Endothelial cell of umbilical vein (primary cell): ENCODE results near the gene TNS1.

Experiments
- EZH2 ChIP-seq: IDR thresholded peaks from 2 replicates; pipeline ENCODE4 v1.6.1; 2012; ENCODE audit warnings: borderline replicate concordance, low read depth, mild to moderate bottlenecking, moderate library complexity, low read length, inconsistent platforms; ENCODE audit not compliant: severe bottlenecking
- GATA2 ChIP-seq: IDR thresholded peaks from 2 replicates; pipeline ENCODE4 v1.7.0; 2011; ENCODE audit warnings: low read depth, mild to moderate bottlenecking, moderate library complexity, mixed read lengths, low read length; ENCODE audit not compliant: insufficient read length, insufficient read depth
- JUN ChIP-seq: IDR thresholded peaks from 2 replicates; pipeline ENCODE4 v1.6.1; 2011; ENCODE audit warnings: borderline replicate concordance, low read depth; ENCODE audit not compliant: insufficient read length, insufficient read depth
- MYC ChIP-seq: IDR thresholded peaks from one replicate; pipeline ENCODE4 v1.6.1; 2011; ENCODE audit warnings: mild to moderate bottlenecking, low read depth, low read length
- POLR2A ChIP-seq: IDR thresholded peaks from 2 replicates; pipeline ENCODE4 v1.6.1; 2012; ENCODE audit warnings: low read depth, mild to moderate bottlenecking, control low read depth, low read length
- POLR2AphosphoS5 ChIP-seq: IDR thresholded peaks from 2 replicates; pipeline ENCODE4 v1.6.1; 2012; ENCODE audit warnings: low read depth, mild to moderate bottlenecking, control low read depth, low read length, moderate library complexity; ENCODE audit not compliant: insufficient read depth
- TF ChIP-seq, protein P1 (sequence below), 2 donors: IDR thresholded peaks; 1 replicate in 1 of 2; 2 replicates in 1 of 2; pipeline ENCODE4 v1.5.1; 2011; ENCODE audit warnings: low read length in 2 of 2, mild to moderate bottlenecking in 2 of 2, moderate library complexity in 2 of 2, control low read depth in 1 of 2, inconsistent platforms in 1 of 2, low read depth in 1 of 2; ENCODE audit not compliant: insufficient read depth in 1 of 2; ENCODE audit errors: extremely low read depth in 1 of 2
- TF ChIP-seq, protein P2 (sequence below): IDR thresholded peaks from 2 replicates; pipeline ENCODE4 v1.6.1; 2011; ENCODE audit not compliant: insufficient read depth, insufficient read length

DNA sequence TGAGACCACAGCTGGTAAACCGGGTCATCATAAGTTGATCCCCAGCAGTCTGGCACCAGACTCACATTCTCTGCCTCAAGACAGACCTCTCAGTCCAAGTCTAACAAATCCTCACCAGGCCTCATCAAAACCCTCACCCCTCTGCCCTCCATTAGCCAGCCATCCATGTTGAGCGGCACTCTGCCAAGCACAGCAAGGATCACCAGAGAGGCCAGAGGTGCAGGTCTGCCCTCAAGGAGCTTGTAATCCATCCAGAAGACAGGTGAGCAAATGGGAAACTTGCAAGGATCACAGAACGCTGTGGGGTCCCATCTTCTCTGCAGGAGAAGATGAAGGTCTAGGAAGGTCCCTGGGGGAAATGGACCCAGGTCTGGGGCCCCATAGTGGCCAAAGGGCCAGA is 63.6 kb downstream of the TNS1 start:
- TF ChIP-seq MYC (no peak), POLR2A (no peak), POLR2AphosphoS5 (no peak), EZH2 (no peak), JUN (no peak), GATA2 (no peak)
- TF ChIP-seq, protein P1, sequence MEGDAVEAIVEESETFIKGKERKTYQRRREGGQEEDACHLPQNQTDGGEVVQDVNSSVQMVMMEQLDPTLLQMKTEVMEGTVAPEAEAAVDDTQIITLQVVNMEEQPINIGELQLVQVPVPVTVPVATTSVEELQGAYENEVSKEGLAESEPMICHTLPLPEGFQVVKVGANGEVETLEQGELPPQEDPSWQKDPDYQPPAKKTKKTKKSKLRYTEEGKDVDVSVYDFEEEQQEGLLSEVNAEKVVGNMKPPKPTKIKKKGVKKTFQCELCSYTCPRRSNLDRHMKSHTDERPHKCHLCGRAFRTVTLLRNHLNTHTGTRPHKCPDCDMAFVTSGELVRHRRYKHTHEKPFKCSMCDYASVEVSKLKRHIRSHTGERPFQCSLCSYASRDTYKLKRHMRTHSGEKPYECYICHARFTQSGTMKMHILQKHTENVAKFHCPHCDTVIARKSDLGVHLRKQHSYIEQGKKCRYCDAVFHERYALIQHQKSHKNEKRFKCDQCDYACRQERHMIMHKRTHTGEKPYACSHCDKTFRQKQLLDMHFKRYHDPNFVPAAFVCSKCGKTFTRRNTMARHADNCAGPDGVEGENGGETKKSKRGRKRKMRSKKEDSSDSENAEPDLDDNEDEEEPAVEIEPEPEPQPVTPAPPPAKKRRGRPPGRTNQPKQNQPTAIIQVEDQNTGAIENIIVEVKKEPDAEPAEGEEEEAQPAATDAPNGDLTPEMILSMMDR (IDR thresholded peaks at IDR 0.05; ENCODE audit: extremely low read depth in 1 of 2, insufficient read depth in 1 of 2, low read depth in 1 of 2, low read length in 2 of 2), result no peak
- TF ChIP-seq, protein P2, sequence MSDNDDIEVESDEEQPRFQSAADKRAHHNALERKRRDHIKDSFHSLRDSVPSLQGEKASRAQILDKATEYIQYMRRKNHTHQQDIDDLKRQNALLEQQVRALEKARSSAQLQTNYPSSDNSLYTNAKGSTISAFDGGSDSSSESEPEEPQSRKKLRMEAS, result no peak
